ENCODE data around the gene GTF3C5. TPM values are rescaled to one million over a fixed set of nuclear protein-coding genes. Genes with fewer than 3 reads are reported as not detected.

Gene GTF3C5
- total and polyA plus RNA-seq, 2 of the 4 experiments (the other 2 are of a cell fraction) = 49.1 to 52.3 TPM

DNA sequence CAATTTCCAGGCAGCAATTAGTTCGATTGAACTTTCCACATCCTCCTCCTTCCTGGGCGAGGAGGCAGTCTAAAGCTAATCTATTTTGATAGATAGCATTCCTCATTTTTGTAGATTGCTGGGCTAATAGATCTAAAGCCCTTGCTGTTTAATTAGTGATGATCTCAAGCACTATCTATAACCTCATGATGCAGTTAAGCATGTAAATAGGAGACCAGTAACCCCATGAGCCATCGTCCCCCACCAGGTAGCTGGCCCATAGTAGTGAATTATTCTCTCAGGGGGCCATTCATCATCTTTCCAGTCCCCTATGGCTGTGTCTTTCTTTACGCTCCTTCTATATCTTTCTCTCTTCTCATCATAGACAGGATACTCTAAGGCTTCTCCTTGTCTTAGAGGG lies 45.9 kb downstream of the GTF3C5 start:
- H2BK20ac ChIP-seq (ENCODE audit: low read depth, low read length) = no peak overlapping the region
- H4K91ac ChIP-seq (ENCODE audit: insufficient read depth, low read depth, low read length) = no peak overlapping the region
- no peak overlapping the region for H3K27ac ChIP-seq (ENCODE audit: insufficient read depth, low read length)
- peaks cover 24% of the 10 kb centered on the region for H3K27me3 ChIP-seq (ENCODE audit: control insufficient read depth, insufficient read depth, low read length)
- H3K79me1 ChIP-seq (ENCODE audit: low read depth in 1 of 2, low read length in 2 of 2) = no peaks in the 10 kb centered on the region
- no peak overlapping the region for H2BK5ac ChIP-seq (ENCODE audit: low read depth, low read length, poor library complexity, severe bottlenecking)
- intact Hi-C loops (cut with micrococcal nuclease) = no loop called here
- H2AK5ac ChIP-seq (ENCODE audit: low read depth, low read length) = no peak overlapping the region
- no peak overlapping the region for H2AK9ac ChIP-seq (replicated peaks; ENCODE audit: low read depth, low read length, poor library complexity)
- H3K4me3 ChIP-seq (ENCODE audit: insufficient read depth, low read depth, low read length) = no peak overlapping the region
- in situ Hi-C loops (cut with MboI; ENCODE audit: low sequenced_read_pairs) = no loop called here
- H2BK15ac ChIP-seq (ENCODE audit: low read depth, low read length) = no peak overlapping the region
- H4K5ac ChIP-seq (ENCODE audit: low read depth, low read length) = no peak overlapping the region
- H3K18ac ChIP-seq (ENCODE audit: low read depth, low read length) = no peak overlapping the region
- ATAC-seq (ENCODE audit: low read depth) (no peak), DNase-seq (no peak)
- H2AFZ ChIP-seq (replicated peaks; ENCODE audit: low read length, poor library complexity) = no peak overlapping the region
- no peaks in the 10 kb centered on the region for H3K9me1 ChIP-seq (ENCODE audit: insufficient read depth, low read length)
- H2BK120ac ChIP-seq (ENCODE audit: low read depth, low read length) = no peak overlapping the region
- H3K4me1 ChIP-seq (ENCODE audit: control insufficient read depth, insufficient read depth, low read length) = peaks cover 7% of the 10 kb centered on the region
- dilution Hi-C loops (cut with HindIII; ENCODE audit: low sequenced_read_pairs, unreplicated experiment) = no loop called here
- ChIA-PET CTCF (interaction anchor here (0.8 kb wide), 1 partner anchor 19 kb away, joined by 3 read pairs; no protein-coding TSS in a partner anchor), POLR2A (ENCODE audit: unreplicated experiment) (interaction anchor here (1.2 kb wide), 1 partner anchor 46 kb away, joined by 4 read pairs; the partner anchor contains the start of gene GTF3C5)
- H3K9me3 ChIP-seq (ENCODE audit: control insufficient read depth, insufficient read depth, low read length) = no peaks in the 10 kb centered on the region
- no peak overlapping the region for H3K14ac ChIP-seq (replicated peaks; ENCODE audit: low read depth, low read length)
- WGBS, 2 experiments (ENCODE audit: extremely low coverage in 2 of 2, insufficient read length in 1 of 2) = no CpG with 5 or more reads among the region's 4 CpGs
- no peak overlapping the region for H3K4ac ChIP-seq (ENCODE audit: low read depth, low read length)
- no peaks in the 10 kb centered on the region; the same call in 1 of the 2 replicates for H3K36me3 ChIP-seq (ENCODE audit: control insufficient read depth, insufficient read depth, low read length)
- peaks cover 11% of the 10 kb centered on the region; the same call in 1 of the 2 replicates for H4K20me1 ChIP-seq (ENCODE audit: insufficient read depth, low read length)
- no peak overlapping the region for H4K8ac ChIP-seq (ENCODE audit: low read depth in 2 of 2, low read length in 2 of 2)
- no peak overlapping the region for H3K4me2 ChIP-seq (ENCODE audit: low read depth, low read length)
- H3K9ac ChIP-seq (ENCODE audit: low read depth, low read length) = no peak overlapping the region
- TF ChIP-seq NFE2L2 (IDR thresholded peaks at IDR 0.05; ENCODE audit: low read depth, low read length) (no peak), MXI1 (IDR thresholded peaks at IDR 0.05; ENCODE audit: borderline replicate concordance, low read depth, low read length) (no peak), CHD1 (IDR thresholded peaks at IDR 0.05; ENCODE audit: low read depth, low read length) (no peak), MAFK (IDR thresholded peaks at IDR 0.05; ENCODE audit: low read depth, low read length) (no peak)
- no peak overlapping the region for H3K23ac ChIP-seq (ENCODE audit: low read depth, low read length)
- no TSS peak for BruUV-seq (replicated peaks)
- H3K56ac ChIP-seq (ENCODE audit: extremely low read depth, insufficient read depth, low read length) = no peak overlapping the region
